ENCODE measurements around the gene CHD6.

DNA sequence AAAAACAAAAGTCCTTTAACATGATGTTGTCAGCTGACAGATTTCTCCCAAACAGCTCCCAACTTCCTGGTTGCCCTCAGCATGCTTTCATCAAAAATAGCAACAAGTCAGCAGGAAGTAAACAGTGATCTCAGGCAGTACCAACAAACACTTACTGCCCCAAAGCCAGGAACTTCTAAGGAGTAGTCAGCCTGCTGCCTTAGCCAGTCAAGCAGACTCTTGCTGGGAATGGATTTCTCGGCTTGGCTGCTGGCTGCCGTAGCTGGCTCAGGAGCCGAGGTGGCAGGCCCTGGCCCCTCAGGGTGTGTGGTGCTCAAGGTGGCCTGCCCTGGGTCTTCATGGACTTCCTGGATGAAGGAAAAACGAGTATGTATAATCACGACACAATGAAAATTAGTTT lies 205.0 kb downstream of the CHD6 start:
- TF ChIP-seq, protein P1, sequence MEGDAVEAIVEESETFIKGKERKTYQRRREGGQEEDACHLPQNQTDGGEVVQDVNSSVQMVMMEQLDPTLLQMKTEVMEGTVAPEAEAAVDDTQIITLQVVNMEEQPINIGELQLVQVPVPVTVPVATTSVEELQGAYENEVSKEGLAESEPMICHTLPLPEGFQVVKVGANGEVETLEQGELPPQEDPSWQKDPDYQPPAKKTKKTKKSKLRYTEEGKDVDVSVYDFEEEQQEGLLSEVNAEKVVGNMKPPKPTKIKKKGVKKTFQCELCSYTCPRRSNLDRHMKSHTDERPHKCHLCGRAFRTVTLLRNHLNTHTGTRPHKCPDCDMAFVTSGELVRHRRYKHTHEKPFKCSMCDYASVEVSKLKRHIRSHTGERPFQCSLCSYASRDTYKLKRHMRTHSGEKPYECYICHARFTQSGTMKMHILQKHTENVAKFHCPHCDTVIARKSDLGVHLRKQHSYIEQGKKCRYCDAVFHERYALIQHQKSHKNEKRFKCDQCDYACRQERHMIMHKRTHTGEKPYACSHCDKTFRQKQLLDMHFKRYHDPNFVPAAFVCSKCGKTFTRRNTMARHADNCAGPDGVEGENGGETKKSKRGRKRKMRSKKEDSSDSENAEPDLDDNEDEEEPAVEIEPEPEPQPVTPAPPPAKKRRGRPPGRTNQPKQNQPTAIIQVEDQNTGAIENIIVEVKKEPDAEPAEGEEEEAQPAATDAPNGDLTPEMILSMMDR (IDR thresholded peaks at IDR 0.05) = no peak
- TF ChIP-seq POLR2A (IDR thresholded peaks at IDR 0.05; ENCODE audit: low read depth) (no peak), POLR2AphosphoS5 (IDR thresholded peaks at IDR 0.05) (no peak)

All from esophagus muscularis mucosa (tissue), 3 donors.